Testis (tissue), 3 donors: ENCODE data around the gene PDE1A. TPM values are rescaled to one million over a fixed set of nuclear protein-coding genes. Genes with fewer than 3 reads are reported as not detected.

Source experiments
- DNase-seq: peaks from one replicate; pipeline ENCODE4 v3.0.0-alpha.2; 2019
- H3K27ac ChIP-seq, 2 donors: fragments of 200-600 bp; sonication (generic); one replicate each; pipeline ENCODE4 v1.5.1; 2019
- H3K27me3 ChIP-seq: fragments of 200-600 bp; sonication (generic); one replicate; pipeline ENCODE4 v1.5.1; 2019
- H3K36me3 ChIP-seq: fragments of 200-600 bp; sonication (generic); one replicate; pipeline ENCODE4 v1.5.1; 2017; ENCODE audit warnings: low read depth; ENCODE audit errors: missing control alignments
- H3K4me1 ChIP-seq: fragments of 200-600 bp; sonication (generic); one replicate; pipeline ENCODE4 v1.5.1; 2019
- H3K4me3 ChIP-seq, 2 donors: fragments of 200-600 bp; sonication (generic); one replicate each; pipeline ENCODE4 v1.5.1; 2017 to 2019
- H3K9me3 ChIP-seq: fragments of 200-600 bp; sonication (generic); one replicate; pipeline ENCODE4 v1.5.1; 2017
- POLR2A ChIP-seq: fragments of 450-650 bp; IDR thresholded peaks from one replicate; pipeline ENCODE4 v1.6.1; 2017; ENCODE audit warnings: antibody characterized with exemption, mild to moderate bottlenecking, moderate library complexity
- WGBS, 2 donors: methylation state at CpG; one replicate each; pipeline ENCODE4 v1.1.5; 2018; 5-methylcytosine and 5-hydroxymethylcytosine counted together
- intact Hi-C: fragments of 100-400 bp; cut with DNase I; formaldehyde crosslinking; loops from one replicate; pipeline ENCODE4 v1.15.1; 2023; ENCODE audit warnings: low total_unique reads
- polyA plus RNA-seq: library from polyadenylated mRNA; stranded (reverse); fragments of 350-450 nt; fragmentation: Illumina TruSeq; extraction: RNeasy Lipid Tissue Mini Kit (QIAGEN cat#74804); gene quantifications from one replicate; pipeline ENCODE4 v1.2.3, GENCODE V29; 2014; ENCODE audit warnings: low read depth, low replicate concordance; ENCODE audit not compliant: insufficient read depth
- total RNA-seq, 2 donors: library from RNA; depleted of rRNA; stranded (reverse); fragments of >200 nt; gene quantifications; one replicate each; pipeline ENCODE4 v1.2.3, GENCODE V29; 2016
- TF ChIP-seq, protein P1 (sequence below), 3 experiments: fragments of 450-650 bp in 2 of 3; fragments of 200-600 bp in 1 of 3; sonication (generic) in 1 of 3; IDR thresholded peaks; one replicate each; pipeline ENCODE4 v1.5.1; 2016 to 2019; ENCODE audit warnings: antibody characterized with exemption in 3 of 3, mild to moderate bottlenecking in 2 of 3, moderate library complexity in 1 of 3

PDE1A gene
- total and polyA plus RNA-seq, 3 donors from 2014 or later = 15.2 to 45.0 (median 29.8) TPM

DNA sequence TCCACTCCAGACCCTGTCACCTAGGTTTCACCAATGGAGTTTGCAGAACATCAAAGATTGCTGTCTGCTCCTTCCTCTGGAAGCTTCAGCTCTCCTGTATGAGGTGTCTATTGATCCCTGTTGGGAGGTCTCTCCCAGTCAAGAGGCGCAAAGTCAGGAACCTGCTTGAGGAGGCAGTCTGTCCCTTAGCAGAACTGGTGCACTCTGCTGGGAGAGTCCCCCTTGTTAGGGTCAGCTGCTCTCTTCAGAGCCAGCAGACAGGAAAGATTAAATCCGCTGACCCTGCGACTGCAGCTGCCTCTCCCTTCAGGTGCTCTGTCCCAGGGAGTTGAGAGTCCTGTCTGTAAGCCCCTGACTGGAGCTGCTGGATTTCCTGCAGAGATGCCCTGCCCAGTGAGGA is 245.5 kb downstream of the PDE1A start:
- no peak for DNase-seq
- TF ChIP-seq POLR2A = no peak
- TF ChIP-seq, protein P1, sequence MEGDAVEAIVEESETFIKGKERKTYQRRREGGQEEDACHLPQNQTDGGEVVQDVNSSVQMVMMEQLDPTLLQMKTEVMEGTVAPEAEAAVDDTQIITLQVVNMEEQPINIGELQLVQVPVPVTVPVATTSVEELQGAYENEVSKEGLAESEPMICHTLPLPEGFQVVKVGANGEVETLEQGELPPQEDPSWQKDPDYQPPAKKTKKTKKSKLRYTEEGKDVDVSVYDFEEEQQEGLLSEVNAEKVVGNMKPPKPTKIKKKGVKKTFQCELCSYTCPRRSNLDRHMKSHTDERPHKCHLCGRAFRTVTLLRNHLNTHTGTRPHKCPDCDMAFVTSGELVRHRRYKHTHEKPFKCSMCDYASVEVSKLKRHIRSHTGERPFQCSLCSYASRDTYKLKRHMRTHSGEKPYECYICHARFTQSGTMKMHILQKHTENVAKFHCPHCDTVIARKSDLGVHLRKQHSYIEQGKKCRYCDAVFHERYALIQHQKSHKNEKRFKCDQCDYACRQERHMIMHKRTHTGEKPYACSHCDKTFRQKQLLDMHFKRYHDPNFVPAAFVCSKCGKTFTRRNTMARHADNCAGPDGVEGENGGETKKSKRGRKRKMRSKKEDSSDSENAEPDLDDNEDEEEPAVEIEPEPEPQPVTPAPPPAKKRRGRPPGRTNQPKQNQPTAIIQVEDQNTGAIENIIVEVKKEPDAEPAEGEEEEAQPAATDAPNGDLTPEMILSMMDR (IDR thresholded peaks at IDR 0.05) = no peak
- Histone ChIP-seq H3K27ac (no peak overlapping the region), H3K36me3 (no peaks in the 10 kb centered on the region), H3K9me3 (no peaks in the 10 kb centered on the region), H3K27me3 (no peaks in the 10 kb centered on the region), H3K4me1 (no peaks in the 10 kb centered on the region), H3K4me3 (no peak overlapping the region)
- 86 to 93% methylated on average over 3 of the region's 3 CpGs for WGBS, 2 donors
- intact Hi-C loops = no loop called here

DNA sequence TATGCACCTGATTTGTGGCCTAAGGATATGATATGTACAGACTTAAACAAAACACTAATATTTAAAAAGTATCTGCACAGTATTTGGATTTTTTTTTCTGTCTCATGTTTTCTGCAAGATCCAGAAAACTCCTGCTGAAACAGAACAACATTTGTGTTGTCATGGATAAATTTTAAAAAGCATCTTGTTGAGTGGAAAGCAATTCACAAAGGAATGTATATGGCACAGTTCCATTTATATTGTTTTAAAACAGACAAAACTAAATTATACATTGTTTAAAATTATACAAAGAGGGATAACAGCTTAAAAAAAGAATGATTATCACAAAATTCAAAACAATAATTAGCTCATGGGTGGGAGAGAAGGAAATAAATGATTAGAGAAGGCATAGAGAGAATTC is 247.7 kb downstream of the PDE1A start:
- H3K36me3 ChIP-seq = no peaks in the 10 kb centered on the region
- no peak overlapping the region for H3K27ac ChIP-seq
- H3K27me3 ChIP-seq = no peaks in the 10 kb centered on the region
- H3K4me3 ChIP-seq = no peak overlapping the region
- intact Hi-C loops = no loop called here
- TF ChIP-seq, protein P1 (IDR thresholded peaks at IDR 0.05) = no peak
- TF ChIP-seq POLR2A = no peak
- no peak for DNase-seq
- no peaks in the 10 kb centered on the region for H3K9me3 ChIP-seq
- H3K4me1 ChIP-seq = no peaks in the 10 kb centered on the region

DNA sequence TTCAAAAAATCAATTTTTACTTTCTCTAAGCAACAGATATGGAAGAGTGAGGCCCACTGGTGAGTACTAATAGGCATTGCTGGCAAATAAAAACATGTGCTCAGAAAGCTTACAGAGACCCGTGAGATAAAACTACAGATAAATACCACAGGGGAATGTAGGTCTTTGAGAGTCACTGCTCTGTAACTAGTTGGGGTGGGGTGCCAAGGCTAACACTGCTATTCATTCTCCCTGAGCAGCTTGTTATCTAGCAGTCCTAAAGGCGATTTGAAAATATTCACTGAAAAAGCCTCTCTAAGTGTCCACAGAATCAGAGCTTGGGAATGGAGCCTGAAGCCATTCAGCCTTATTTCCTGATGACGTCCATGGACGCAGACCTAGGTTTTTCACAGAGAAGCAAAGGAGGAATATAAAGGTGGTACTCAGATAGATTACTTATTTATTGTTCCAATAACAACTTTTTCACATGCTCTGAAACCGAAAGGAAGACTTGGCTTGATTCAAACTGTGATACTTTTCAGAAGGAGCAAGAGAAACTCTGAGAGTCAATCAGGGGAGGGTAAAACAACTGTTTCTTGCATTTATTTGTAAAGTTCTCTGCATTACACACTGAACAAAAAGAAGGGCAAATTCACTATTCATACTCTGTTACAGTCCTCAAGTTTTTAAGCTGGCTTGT is 252.8 kb downstream of the PDE1A start:
- Histone ChIP-seq H3K4me3 (no peak overlapping the region), H3K36me3 (no peaks in the 10 kb centered on the region), H3K27ac (no peak overlapping the region), H3K4me1 (no peaks in the 10 kb centered on the region), H3K9me3 (no peaks in the 10 kb centered on the region), H3K27me3 (no peaks in the 10 kb centered on the region)
- intact Hi-C loops = no loop called here
- WGBS, 2 donors = 63 to 67% methylated on average over 5 of the region's 5 CpGs
- TF ChIP-seq, protein P1 (IDR thresholded peaks at IDR 0.05) = no peak
- TF ChIP-seq POLR2A = no peak
- DNase-seq = no peak

DNA sequence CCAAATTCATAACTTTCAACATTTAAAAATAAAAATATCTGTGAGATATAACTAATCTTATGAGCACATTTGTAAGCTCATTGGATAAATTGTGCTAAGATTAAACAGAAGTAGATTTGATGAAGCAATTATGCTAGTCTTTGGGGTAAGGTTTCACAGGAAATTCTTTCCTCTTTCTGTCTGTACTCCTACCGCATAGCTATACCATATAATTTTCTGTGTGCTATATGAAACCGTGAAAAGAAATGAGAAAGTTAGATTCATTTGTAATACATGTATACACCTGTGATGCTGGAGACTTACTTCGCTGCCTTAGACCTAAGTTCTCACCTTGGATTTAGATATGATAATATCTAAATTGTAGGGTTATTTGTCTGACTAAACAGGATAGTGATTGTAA is 256.5 kb downstream of the PDE1A start:
- WGBS, 2 donors = 93 to 96% methylated on average over 3 of the region's 3 CpGs

More for the DNA sequence above, 256.5 kb downstream of the PDE1A start:
- H3K4me1 ChIP-seq = no peaks in the 10 kb centered on the region
- no peaks in the 10 kb centered on the region for H3K27me3 ChIP-seq
- no peak overlapping the region for H3K27ac ChIP-seq
- TF ChIP-seq, protein P1 (IDR thresholded peaks at IDR 0.05) = no peak
- TF ChIP-seq POLR2A = no peak
- no peak overlapping the region for H3K4me3 ChIP-seq
- H3K36me3 ChIP-seq = no peaks in the 10 kb centered on the region
- no peaks in the 10 kb centered on the region for H3K9me3 ChIP-seq
- no peak for DNase-seq
- intact Hi-C loops = no loop called here
